SK-N-SH (cell line): ENCODE measurements around the gene POT1. TPM values are rescaled to one million over a fixed set of nuclear protein-coding genes. Genes with fewer than 3 reads are reported as not detected.

Experiments used
- CTCF ChIA-PET: fragments of 300-600, 350-600 bp; formaldehyde crosslinking; extraction: SDS; loops from one replicate; lab custom pipeline; 2021; lab: Yijun Ruan, JAX
- POLR2A ChIA-PET: fragments of 350-600 bp; sonication (Branson Sonifier 250); formaldehyde crosslinking; extraction: SDS; loops from one replicate; lab custom pipeline; 2020; ENCODE audit warnings: antibody characterized with exemption, inconsistent platforms; lab: Yijun Ruan, JAX
- DNase-seq: peaks from one replicate; pipeline ENCODE4 v3.0.0; 2012
- H2AFZ ChIP-seq: fragments of 200-600 bp; sonication (generic); 2 replicates; pipeline ENCODE4 v1.8.1; 2016; ENCODE audit warnings: antibody characterized with exemption, mild to moderate bottlenecking, low read depth
- H3F3A ChIP-seq: fragments of 200-600 bp; sonication (generic); replicated peaks from 2 replicates; pipeline ENCODE3; 2016; ENCODE audit warnings: antibody characterized with exemption, mild to moderate bottlenecking; ENCODE audit not compliant: insufficient read depth
- H3K27ac ChIP-seq, 2 experiments: fragments of 200-500 bp in 1 of 2; fragments of 200-600 bp in 1 of 2; sonication (Bioruptor generic) in 1 of 2; sonication (generic), shearing (Covaris generic) in 1 of 2; 2 replicates each; pipeline versions ENCODE4 v1.5.1 to v1.6.1; 2014 to 2016; ENCODE audit warnings: low read depth in 2 of 2, inconsistent platforms in 1 of 2, low read length in 1 of 2, mild to moderate bottlenecking in 1 of 2, mixed read lengths in 1 of 2
- H3K27me3 ChIP-seq: fragments of 200-600 bp; sonication (generic), shearing (Covaris generic); 2 replicates; pipeline ENCODE4 v1.6.1; 2016; ENCODE audit warnings: mixed run types; ENCODE audit not compliant: insufficient read depth
- H3K36me3 ChIP-seq, 2 experiments: fragments of 200-500 bp in 1 of 2; fragments of 200-600 bp in 1 of 2; sonication (Bioruptor generic) in 1 of 2; sonication (generic) in 1 of 2; replicated peaks in 1 of 2; 2 replicates each; pipeline versions ENCODE3 to v1.5.1; 2014 to 2016; ENCODE audit warnings: low read length in 1 of 2, mild to moderate bottlenecking in 1 of 2; ENCODE audit not compliant: insufficient read depth in 2 of 2, control insufficient read depth in 1 of 2
- H3K4me1 ChIP-seq, 2 experiments: fragments of 200-500 bp in 1 of 2; fragments of 200-600 bp in 1 of 2; sonication (Bioruptor generic) in 1 of 2; sonication (generic), shearing (Covaris generic) in 1 of 2; 2 replicates each; pipeline versions ENCODE4 v1.5.1 to v1.6.1; 2014 to 2016; ENCODE audit warnings: low read depth in 1 of 2, low read length in 1 of 2, mixed run types in 1 of 2; ENCODE audit not compliant: insufficient read depth in 2 of 2, control insufficient read depth in 1 of 2
- H3K4me2 ChIP-seq: fragments of 200-600 bp; sonication (generic), shearing (Covaris generic); 2 replicates; pipeline ENCODE4 v1.6.1; 2017; ENCODE audit warnings: mixed run types
- H3K4me3 ChIP-seq, 2 experiments: fragments of 200-500 bp in 1 of 2; fragments of 200-600 bp in 1 of 2; sonication (Bioruptor generic) in 1 of 2; sonication (generic), shearing (Covaris generic) in 1 of 2; 2 replicates each; pipeline versions ENCODE4 v1.5.1 to v1.8.1; 2014 to 2016; ENCODE audit warnings: low read depth in 2 of 2, inconsistent platforms in 1 of 2, low read length in 1 of 2, mild to moderate bottlenecking in 1 of 2, mixed read lengths in 1 of 2, moderate library complexity in 1 of 2
- H3K79me2 ChIP-seq: fragments of 200-600 bp; sonication (generic); 2 replicates; pipeline ENCODE4 v1.8.1; 2017; ENCODE audit warnings: mild to moderate bottlenecking; ENCODE audit not compliant: insufficient read depth
- H3K9ac ChIP-seq: fragments of 200-600 bp; sonication (generic); 2 replicates; pipeline ENCODE4 v1.6.1; 2017; ENCODE audit warnings: mixed run types
- H3K9me2 ChIP-seq: fragments of 200-600 bp; sonication (generic); 2 replicates; pipeline ENCODE4 v1.6.1; 2017; ENCODE audit warnings: mixed run types
- H3K9me3 ChIP-seq: fragments of 200-600 bp; sonication (generic); 2 replicates; pipeline ENCODE4 v1.6.1; 2017; ENCODE audit warnings: mixed run types, mild to moderate bottlenecking, moderate library complexity
- H4K20me1 ChIP-seq: fragments of 200-600 bp; sonication (generic); 2 replicates; pipeline ENCODE4 v1.6.1; 2017; ENCODE audit warnings: mild to moderate bottlenecking, mixed run types; ENCODE audit not compliant: insufficient read depth
- ELF1 ChIP-seq: IDR thresholded peaks from 2 replicates; pipeline ENCODE4 v1.4.0; 2012
- EP300 ChIP-seq, 2 experiments: IDR thresholded peaks; 2 replicates each; pipeline versions ENCODE4 v1.4.0 to v1.6.1; 2012; ENCODE audit warnings: borderline replicate concordance in 1 of 2, low read depth in 1 of 2, low read length in 1 of 2
- FOSL2 ChIP-seq: IDR thresholded peaks from 2 replicates; pipeline ENCODE4 v1.4.0; 2012; ENCODE audit warnings: low read depth, mild to moderate bottlenecking, moderate library complexity, borderline replicate concordance
- FOXM1 ChIP-seq: IDR thresholded peaks from 2 replicates; pipeline ENCODE4 v1.4.0; 2012; ENCODE audit warnings: low read depth, mild to moderate bottlenecking
- GATA2 ChIP-seq: sonication (generic); formaldehyde crosslinking; IDR thresholded peaks from 2 replicates; pipeline ENCODE4 v1.5.0; 2020; ENCODE audit warnings: mild to moderate bottlenecking, missing genetic modification reagents
- MAX ChIP-seq: IDR thresholded peaks from 2 replicates; pipeline ENCODE4 v1.4.0; 2012; ENCODE audit warnings: low read depth
- MEF2A ChIP-seq: IDR thresholded peaks from 2 replicates; pipeline ENCODE4 v1.4.0; 2012; ENCODE audit warnings: low read depth, borderline replicate concordance
- NRF1 ChIP-seq: IDR thresholded peaks from 2 replicates; pipeline ENCODE4 v1.6.1; 2012; ENCODE audit warnings: low read depth, mild to moderate bottlenecking, low read length
- POLR2AphosphoS5 ChIP-seq: IDR thresholded peaks from 2 replicates; pipeline ENCODE4 v1.6.1; 2012; ENCODE audit warnings: low read depth, low read length
- RAD21 ChIP-seq: IDR thresholded peaks from 2 replicates; pipeline ENCODE4 v1.6.1; 2012; ENCODE audit warnings: mild to moderate bottlenecking, low read length
- RCOR1 ChIP-seq: fragments of 150-350 bp; IDR thresholded peaks from 2 replicates; pipeline ENCODE4 v1.6.1; 2017; ENCODE audit warnings: antibody characterized with exemption, low read length
- REST ChIP-seq: IDR thresholded peaks from 2 replicates; pipeline ENCODE4 v1.6.1; 2012; ENCODE audit warnings: mild to moderate bottlenecking, low read depth, low read length, moderate library complexity
- RXRA ChIP-seq: IDR thresholded peaks from 2 replicates; pipeline ENCODE4 v1.4.0; 2012; ENCODE audit warnings: low read depth, mild to moderate bottlenecking, borderline replicate concordance
- SMC3 ChIP-seq: IDR thresholded peaks from 2 replicates; pipeline ENCODE4 v1.6.1; 2012; ENCODE audit warnings: low read depth, low read length, improper control_type of control experiment
- TCF12 ChIP-seq: IDR thresholded peaks from 2 replicates; pipeline ENCODE4 v1.4.0; 2012
- TEAD4 ChIP-seq: IDR thresholded peaks from 2 replicates; pipeline ENCODE4 v1.4.0; 2012; ENCODE audit warnings: mild to moderate bottlenecking, borderline replicate concordance; ENCODE audit not compliant: insufficient read depth
- USF2 ChIP-seq: fragments of 150-350 bp; IDR thresholded peaks from 2 replicates; pipeline ENCODE4 v1.6.1; 2017; ENCODE audit warnings: antibody characterized with exemption, low read length, low read depth, borderline replicate concordance
- YY1 ChIP-seq: IDR thresholded peaks from 2 replicates; pipeline ENCODE4 v1.4.0; 2012; ENCODE audit warnings: low read depth, mild to moderate bottlenecking
- WGBS: methylation state at CpG from one replicate; pipeline ENCODE4 v1.1.6; 2017; ENCODE audit warnings: low lambda C conversion rate; 5-methylcytosine and 5-hydroxymethylcytosine counted together
- polyA plus RNA-seq, 3 experiments: library from polyadenylated mRNA; depleted of rRNA; stranded (reverse); fragments of >200 nt; gene quantifications; 2 replicates each; pipeline ENCODE4 v1.2.3, GENCODE V29; 2012

The POT1 gene
- polyA plus RNA-seq, 1 of the 3 experiments (the other 2 are of a cell fraction): 18.1 TPM

GRCh38 chr7:124781418-124781817 is 148.2 kb downstream of the POT1 start:
- DNase-seq: no peak
- Histone ChIP-seq H3K4me1 (no peaks in the 10 kb centered on the region), H3K9ac (no peak overlapping the region), H3K36me3 (no peaks in the 10 kb centered on the region), H3F3A (no peaks in the 10 kb centered on the region), H3K9me2 (no peaks in the 10 kb centered on the region), H3K27me3 (no peaks in the 10 kb centered on the region), H4K20me1 (no peaks in the 10 kb centered on the region), H2AFZ (no peak overlapping the region), H3K4me3 (no peak overlapping the region), H3K27ac (no peak overlapping the region), H3K4me2 (no peak overlapping the region), H3K9me3 (no peaks in the 10 kb centered on the region), H3K79me2 (no peaks in the 10 kb centered on the region)
- 62% methylated on average over 2 of the region's 2 CpGs for WGBS
- TF ChIP-seq TCF12: no peak
- no peak for TF ChIP-seq RCOR1
- TF ChIP-seq NRF1: no peak
- TF ChIP-seq MAX: no peak
- no peak for TF ChIP-seq FOXM1
- no peak for TF ChIP-seq FOSL2
- TF ChIP-seq RAD21: no peak
- ChIA-PET CTCF (interaction anchor here (1.2 to 8.5 kb wide), 2 partner anchors 626 to 815 kb away, joined by 4 to 102 read pairs; no protein-coding TSS in a partner anchor), POLR2A (no interaction called here)

GRCh38 chr7:124780608-124781007 is 149.0 kb downstream of the POT1 start:
- Histone ChIP-seq H3K27ac (no peak overlapping the region), H3K27me3 (no peaks in the 10 kb centered on the region), H3K4me1 (no peaks in the 10 kb centered on the region), H3K4me2 (no peak overlapping the region), H4K20me1 (no peaks in the 10 kb centered on the region), H2AFZ (no peak overlapping the region), H3K36me3 (no peaks in the 10 kb centered on the region), H3K9me3 (no peaks in the 10 kb centered on the region), H3F3A (no peaks in the 10 kb centered on the region), H3K9ac (no peak overlapping the region), H3K9me2 (no peaks in the 10 kb centered on the region), H3K79me2 (no peaks in the 10 kb centered on the region), H3K4me3 (no peak overlapping the region)
- TF ChIP-seq MAX (no peak), TCF12 (no peak), EP300 (IDR thresholded peaks at IDR 0.05; ENCODE audit: borderline replicate concordance in 1 of 2, low read depth in 1 of 2, low read length in 1 of 2) (no peak), GATA2 (CRISPR knock-in tag) (no peak), YY1 (no peak), FOXM1 (no peak)
- POLR2A ChIA-PET: no interaction called here
- CTCF ChIA-PET: interaction anchor here (0.6 to 8.5 kb wide), 3 partner anchors 90 to 625 kb away, joined by 3 to 102 read pairs (median 3); no protein-coding TSS in a partner anchor
- 56% methylated on average over 1 of the region's 1 CpG for WGBS
- DNase-seq: no peak

- DNase-seq: no peak
- Histone ChIP-seq H3K27me3 (no peaks in the 10 kb centered on the region), H3K4me1 (no peaks in the 10 kb centered on the region), H3F3A (no peaks in the 10 kb centered on the region), H3K9ac (no peak overlapping the region), H3K4me2 (no peak overlapping the region), H2AFZ (no peak overlapping the region), H3K79me2 (no peaks in the 10 kb centered on the region), H3K9me3 (no peaks in the 10 kb centered on the region), H3K36me3 (no peaks in the 10 kb centered on the region), H3K9me2 (no peaks in the 10 kb centered on the region), H3K27ac (no peak overlapping the region), H3K4me3 (no peak overlapping the region), H4K20me1 (no peaks in the 10 kb centered on the region)
- CTCF ChIA-PET: interaction anchor here (1.0 to 8.5 kb wide), 2 partner anchors 609 to 625 kb away, joined by 3 to 102 read pairs; no protein-coding TSS in a partner anchor
- POLR2A ChIA-PET: no interaction called here
- TF ChIP-seq MAX: no peak
- TF ChIP-seq FOXM1: no peak
- no peak for TF ChIP-seq POLR2AphosphoS5
- no peak for TF ChIP-seq MEF2A
- TF ChIP-seq TCF12: no peak
- TF ChIP-seq REST: no peak
- TF ChIP-seq FOSL2: no peak
- no peak for TF ChIP-seq ELF1
- no peak for TF ChIP-seq TEAD4
- TF ChIP-seq RXRA: no peak
- no peak for TF ChIP-seq USF2
- no peak for TF ChIP-seq SMC3
Observed at GRCh38 chr7:124780056-124780455, 149.6 kb downstream of the POT1 start.
